Suprapubic skin (tissue), 3 donors: ENCODE results near the gene CHMP3.

ENCODE experiments used
- EP300 ChIP-seq: sonication (generic); formaldehyde crosslinking; IDR thresholded peaks from one replicate; pipeline ENCODE4 v1.6.1; 2017; ENCODE audit warnings: antibody characterized with exemption
- POLR2A ChIP-seq, 2 donors: fragments of 450-650 bp; IDR thresholded peaks; one replicate each; pipeline ENCODE4 v1.6.1; 2017; ENCODE audit warnings: antibody characterized with exemption in 2 of 2, mild to moderate bottlenecking in 2 of 2, moderate library complexity in 2 of 2
- TF ChIP-seq, protein P1 (sequence below), 2 donors: fragments of 200-600 bp in 1 of 2; fragments of 450-650 bp in 1 of 2; sonication (generic) in 1 of 2; IDR thresholded peaks; one replicate each; pipeline ENCODE4 v1.5.1; 2016 to 2019; ENCODE audit warnings: antibody characterized with exemption in 2 of 2, mild to moderate bottlenecking in 1 of 2, moderate library complexity in 1 of 2

DNA sequence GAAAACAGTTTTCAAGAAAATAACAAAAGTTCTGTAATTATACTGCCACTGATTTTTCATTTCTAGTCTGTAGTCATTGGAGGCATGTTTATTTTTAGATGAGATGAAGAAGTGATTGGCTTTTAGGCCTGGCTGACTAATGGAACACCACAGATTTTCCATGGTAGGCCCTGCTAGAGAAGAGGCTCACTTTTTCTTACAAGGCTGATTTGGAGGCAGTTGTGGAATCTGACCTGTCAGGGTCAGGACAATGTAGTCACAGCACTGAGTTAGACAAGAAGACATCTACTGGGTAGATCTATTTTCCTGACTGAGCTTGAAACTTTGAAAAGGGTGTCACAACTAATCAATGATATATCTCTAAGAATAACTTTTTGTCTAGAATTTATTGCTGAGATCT is 78.1 kb downstream of the CHMP3 start:
- no peak for TF ChIP-seq EP300
- TF ChIP-seq, protein P1, sequence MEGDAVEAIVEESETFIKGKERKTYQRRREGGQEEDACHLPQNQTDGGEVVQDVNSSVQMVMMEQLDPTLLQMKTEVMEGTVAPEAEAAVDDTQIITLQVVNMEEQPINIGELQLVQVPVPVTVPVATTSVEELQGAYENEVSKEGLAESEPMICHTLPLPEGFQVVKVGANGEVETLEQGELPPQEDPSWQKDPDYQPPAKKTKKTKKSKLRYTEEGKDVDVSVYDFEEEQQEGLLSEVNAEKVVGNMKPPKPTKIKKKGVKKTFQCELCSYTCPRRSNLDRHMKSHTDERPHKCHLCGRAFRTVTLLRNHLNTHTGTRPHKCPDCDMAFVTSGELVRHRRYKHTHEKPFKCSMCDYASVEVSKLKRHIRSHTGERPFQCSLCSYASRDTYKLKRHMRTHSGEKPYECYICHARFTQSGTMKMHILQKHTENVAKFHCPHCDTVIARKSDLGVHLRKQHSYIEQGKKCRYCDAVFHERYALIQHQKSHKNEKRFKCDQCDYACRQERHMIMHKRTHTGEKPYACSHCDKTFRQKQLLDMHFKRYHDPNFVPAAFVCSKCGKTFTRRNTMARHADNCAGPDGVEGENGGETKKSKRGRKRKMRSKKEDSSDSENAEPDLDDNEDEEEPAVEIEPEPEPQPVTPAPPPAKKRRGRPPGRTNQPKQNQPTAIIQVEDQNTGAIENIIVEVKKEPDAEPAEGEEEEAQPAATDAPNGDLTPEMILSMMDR (IDR thresholded peaks at IDR 0.05), result no peak
- no peak for TF ChIP-seq POLR2A (IDR thresholded peaks at IDR 0.05)
